BLaER1 treated with 17β-estradiol and CSF1 and Interleukin-3, amounts not matched to agents 10 nM and 100 nM (cell line): Measurements from ENCODE around the gene TMEM169.

Experiments used
- H3K27ac ChIP-seq, 11 experiments: shearing (Covaris generic); formaldehyde crosslinking; 2 replicates each; pipeline ENCODE4 v1.8.1; 2022
- H3K27me3 ChIP-seq, 11 experiments: shearing (Covaris generic); formaldehyde crosslinking; 2 replicates each; pipeline ENCODE4 v1.8.1; 2022
- H3K36me3 ChIP-seq, 11 experiments: shearing (Covaris generic); formaldehyde crosslinking; 2 replicates each; pipeline ENCODE4 v1.8.1; 2022
- H3K4me1 ChIP-seq, 10 experiments: shearing (Covaris generic); formaldehyde crosslinking; 2 replicates each; pipeline ENCODE4 v1.8.1; 2022
- H3K4me2 ChIP-seq, 11 experiments: shearing (Covaris generic); formaldehyde crosslinking; 2 replicates each; pipeline ENCODE4 v1.8.1; 2022
- H3K4me3 ChIP-seq, 10 experiments: shearing (Covaris generic); formaldehyde crosslinking; 2 replicates each; pipeline ENCODE4 v1.8.1; 2022
- H3K9ac ChIP-seq, 11 experiments: shearing (Covaris generic); formaldehyde crosslinking; 2 replicates each; pipeline ENCODE4 v1.8.1; 2022
- H3K9me3 ChIP-seq, 11 experiments: shearing (Covaris generic); formaldehyde crosslinking; replicated peaks in 1 of 11; 2 replicates each; pipeline ENCODE4 v1.8.1; 2022
- H4K20me1 ChIP-seq, 11 experiments: shearing (Covaris generic); formaldehyde crosslinking; 2 replicates each; pipeline ENCODE4 v1.8.1; 2022
- Cebpa-rat ChIP-seq, 11 experiments: shearing (Covaris generic); IDR thresholded peaks; 2 replicates each; pipeline ENCODE4 v1.8.1; 2022

TMEM169 gene

DNA sequence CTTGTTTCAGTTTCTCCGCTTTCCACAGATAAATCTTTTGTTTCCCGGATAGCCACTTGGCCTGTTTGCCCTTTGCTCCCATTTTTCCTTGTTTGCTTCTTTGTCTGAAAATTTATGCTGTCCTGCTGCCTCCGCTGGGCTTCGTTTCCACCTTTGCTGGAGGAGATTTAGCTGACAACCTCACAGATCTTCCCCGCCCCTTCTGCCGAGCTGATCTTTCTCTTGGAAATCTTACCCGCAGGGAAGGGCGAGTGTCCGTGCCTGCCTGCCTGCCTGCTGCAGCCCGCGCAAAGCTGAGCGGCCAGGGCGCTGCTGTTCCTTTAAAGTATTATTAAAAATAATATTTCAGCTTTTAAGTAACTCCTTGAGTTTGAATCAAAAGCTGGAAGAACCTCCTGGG is 26.0 kb downstream of the TMEM169 start:
- H3K4me2 ChIP-seq = peak overlapping the region in 1 of 11 experiments; percentile 67; a peak in 1 of 22 replicates
- H3K9ac ChIP-seq = no peak overlapping the region
- no peak for TF ChIP-seq Cebpa-rat (IDR thresholded peaks at IDR 0.05)
- H3K4me3 ChIP-seq = no peak overlapping the region
- peaks cover 23 to 26% (median 24%) of the 10 kb centered on the region in 11 experiments for H3K36me3 ChIP-seq
- no peak overlapping the region; a peak in 1 of 22 replicates for H3K27ac ChIP-seq
- H3K9me3 ChIP-seq = no peaks in the 10 kb centered on the region
- peaks cover 10 to 26% (median 24%) of the 10 kb centered on the region in 11 experiments; a peak in 19 of 22 replicates for H4K20me1 ChIP-seq
- H3K27me3 ChIP-seq = no peaks in the 10 kb centered on the region
- H3K4me1 ChIP-seq = peaks cover 25 to 32% (median 30%) of the 10 kb centered on the region in 10 experiments

DNA sequence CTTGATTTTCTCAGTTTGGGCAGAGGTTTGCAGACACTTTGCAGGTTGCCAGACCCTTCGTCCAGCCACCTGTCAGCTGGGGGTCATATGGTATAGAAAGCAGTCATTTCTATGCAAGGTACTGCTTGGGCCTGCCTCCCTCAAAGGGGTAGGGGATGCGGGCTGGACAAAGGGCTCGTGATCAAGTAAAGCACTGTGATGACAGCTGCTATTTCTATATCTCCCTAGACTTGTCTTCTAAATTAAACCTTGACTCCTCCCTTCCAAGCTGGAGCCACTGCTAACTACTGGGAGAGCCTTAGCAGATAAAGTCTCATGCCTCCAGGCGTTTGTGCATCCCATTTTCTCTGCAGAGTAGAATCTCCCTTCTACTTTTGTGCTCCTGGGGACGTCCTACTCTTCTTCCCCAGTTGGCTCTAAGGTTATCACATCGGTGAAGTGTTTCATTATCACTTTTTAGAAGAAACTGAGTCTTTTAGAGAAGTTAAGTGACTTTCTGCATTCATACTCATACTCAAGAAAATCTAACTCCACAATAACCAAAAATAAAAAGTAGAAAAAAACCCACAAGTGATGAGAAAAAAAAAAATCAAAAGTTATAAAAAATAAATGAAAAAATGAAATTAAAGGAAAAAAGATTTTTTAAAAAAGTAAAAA is 26.7 kb downstream of the TMEM169 start:
- Histone ChIP-seq H3K4me2 (peak overlapping the region; percentile 55 to 89 (median 67)), H3K27ac (peak overlapping the region; percentile 65 to 99 (median 99); a peak in 21 of 22 replicates), H3K4me1 (peaks cover 31 to 39% (median 36%) of the 10 kb centered on the region in 10 experiments), H3K9me3 (no peaks in the 10 kb centered on the region), H3K4me3 (peak overlapping the region in 9 of 10 experiments; percentile 17 to 93 (median 72); a peak in 18 of 20 replicates), H3K27me3 (no peaks in the 10 kb centered on the region), H3K9ac (peak overlapping the region; percentile 83 to 100 (median 98)), H3K36me3 (peaks cover 29 to 33% (median 31%) of the 10 kb centered on the region in 11 experiments), H4K20me1 (peaks cover 13 to 33% (median 30%) of the 10 kb centered on the region in 11 experiments; a peak in 19 of 22 replicates)
- TF ChIP-seq Cebpa-rat (IDR thresholded peaks at IDR 0.05) = no peak

DNA sequence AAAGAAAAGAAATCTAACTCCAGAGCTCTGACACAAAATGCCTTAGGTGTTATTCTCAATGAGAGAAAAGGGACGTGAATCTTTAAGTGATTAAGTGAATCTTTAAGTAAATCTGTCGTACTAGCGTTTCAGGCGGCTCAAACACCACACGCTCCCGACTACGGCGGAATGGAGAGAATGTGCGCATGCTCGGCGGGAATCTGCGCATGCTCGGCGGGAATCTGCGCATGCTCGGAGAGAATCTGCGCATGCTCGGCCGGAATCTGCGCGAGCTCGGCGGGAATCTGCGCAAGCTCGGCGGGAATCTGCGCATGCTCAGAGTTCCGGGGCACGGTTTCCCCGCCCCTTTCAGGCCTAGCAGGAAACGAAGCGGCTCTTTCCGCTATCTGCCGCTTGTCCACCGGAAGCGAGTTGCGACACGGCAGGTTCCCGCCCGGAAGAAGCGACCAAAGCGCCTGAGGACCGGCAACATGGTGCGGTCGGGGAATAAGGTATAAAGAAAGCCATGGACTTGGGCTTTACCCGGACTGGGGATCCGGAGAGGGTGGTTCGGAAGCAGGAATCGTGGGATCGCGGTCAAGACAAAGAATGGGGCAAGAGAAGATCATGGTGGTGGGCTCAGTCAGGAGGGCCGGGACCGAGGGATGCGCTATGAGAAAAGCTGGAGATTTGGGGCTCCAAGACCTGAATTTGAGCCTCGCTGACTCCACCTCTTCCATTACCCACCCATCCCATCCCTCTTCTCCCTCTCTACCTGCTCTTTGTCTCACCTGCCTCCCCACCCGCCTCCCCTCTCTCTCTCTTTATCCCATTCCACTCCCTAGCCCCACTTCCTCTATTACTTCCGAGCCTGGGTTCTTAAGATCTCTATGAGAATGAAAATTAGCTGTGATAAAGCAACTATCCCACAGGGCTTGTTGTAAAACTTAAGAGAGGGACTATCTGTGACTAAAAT is 27.5 kb downstream of the TMEM169 start, which contains the start of gene XRCC5:
TSS of gene XRCC5 (plus strand) at position 382 of the 955 bp plus-strand sequence. CDS start at position 471, 89 bp downstream.
- H3K27me3 ChIP-seq = no peaks in the 10 kb centered on the region
- H3K4me1 ChIP-seq = peaks cover 39 to 47% (median 44%) of the 10 kb centered on the region in 10 experiments
- peak within 1 kb of the TSS; percentile 72 to 93 (median 85) for H3K4me3 ChIP-seq
- TF ChIP-seq Cebpa-rat (IDR thresholded peaks at IDR 0.05) = peak; percentile 67 to 97 (median 89); a peak in 21 of 22 replicates
- peak within 1 kb of the TSS; percentile 92 to 100 (median 98) for H3K9ac ChIP-seq
- H4K20me1 ChIP-seq = peaks cover 13 to 41% (median 37%) of the 10 kb centered on the region in 11 experiments; a peak in 19 of 22 replicates
- no peaks in the 10 kb centered on the region for H3K9me3 ChIP-seq
- H3K36me3 ChIP-seq = peaks cover 37 to 41% (median 39%) of the 10 kb centered on the region in 11 experiments
- H3K4me2 ChIP-seq = peak within 1 kb of the TSS; percentile 70 to 99 (median 84)
- peak within 1 kb of the TSS; percentile 87 to 99 (median 99) for H3K27ac ChIP-seq

DNA sequence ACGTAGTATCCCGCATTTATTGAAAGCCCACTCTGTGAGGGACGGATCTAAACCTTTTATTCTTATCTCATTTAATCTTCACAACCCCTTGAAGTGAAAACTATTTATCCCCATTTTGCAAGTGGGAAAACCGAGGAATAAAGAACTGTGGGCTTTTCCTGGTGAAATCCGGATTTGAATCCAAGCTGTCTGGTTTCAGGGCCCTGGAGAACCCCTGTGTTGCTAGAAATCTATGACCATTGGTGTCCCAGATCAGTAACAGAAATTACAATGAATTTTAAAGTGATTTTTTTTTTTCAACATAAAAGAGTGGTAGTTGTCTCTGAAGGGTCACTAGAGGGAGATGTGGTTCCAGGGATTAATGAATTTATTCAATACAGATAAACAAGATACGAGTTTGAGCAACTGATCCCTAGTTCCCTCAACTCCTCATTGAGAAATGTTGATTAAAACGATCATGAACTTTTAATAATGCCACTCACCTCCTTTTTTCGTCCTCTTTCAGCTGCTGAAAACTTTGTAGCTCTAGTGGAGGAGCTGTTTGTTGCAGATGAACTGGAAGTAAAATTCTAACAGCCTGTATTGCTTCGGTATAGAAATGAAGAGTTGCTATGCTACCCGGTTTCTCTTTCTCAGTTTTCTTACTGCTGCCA is 28.4 kb downstream of the TMEM169 start:
- Histone ChIP-seq H3K27me3 (no peaks in the 10 kb centered on the region), H3K27ac (peak overlapping the region; percentile 87 to 99 (median 99)), H3K4me2 (peak overlapping the region; percentile 70 to 99 (median 84)), H4K20me1 (peaks cover 13 to 45% (median 39%) of the 10 kb centered on the region in 11 experiments; a peak in 19 of 22 replicates), H3K9me3 (no peaks in the 10 kb centered on the region), H3K9ac (peak overlapping the region; percentile 92 to 100 (median 98)), H3K36me3 (peaks cover 41 to 44% (median 42%) of the 10 kb centered on the region in 11 experiments), H3K4me1 (peaks cover 43 to 52% (median 48%) of the 10 kb centered on the region in 10 experiments), H3K4me3 (peak overlapping the region; percentile 72 to 93 (median 85))
- TF ChIP-seq Cebpa-rat (IDR thresholded peaks at IDR 0.05) = no peak

DNA sequence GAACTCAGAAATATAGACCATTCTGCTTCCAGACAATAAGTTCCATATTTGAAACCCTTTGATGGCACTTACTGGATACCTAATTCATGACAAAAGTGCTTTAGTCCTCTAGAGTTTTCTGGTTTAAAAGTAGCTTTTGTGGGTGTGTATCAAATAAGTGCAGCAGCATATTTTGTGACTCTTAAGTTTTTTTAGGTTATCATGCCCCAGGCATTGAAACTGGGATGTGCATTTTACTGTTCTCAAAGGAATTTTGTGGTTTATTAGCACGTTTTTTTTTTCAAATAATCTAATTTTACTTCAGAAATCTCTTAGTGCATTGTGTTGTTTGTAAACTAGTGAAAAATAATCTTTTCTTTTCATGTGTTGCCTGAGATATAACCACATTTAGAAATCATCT is 28.9 kb downstream of the TMEM169 start:
- Histone ChIP-seq H3K27me3 (no peaks in the 10 kb centered on the region), H3K27ac (peak overlapping the region; percentile 87 to 99 (median 99); a peak in 21 of 22 replicates), H3K9ac (peak overlapping the region; percentile 92 to 100 (median 98)), H3K4me2 (peak overlapping the region; percentile 70 to 99 (median 84)), H3K36me3 (peaks cover 41 to 49% (median 46%) of the 10 kb centered on the region in 11 experiments), H3K4me3 (peak overlapping the region; percentile 72 to 93 (median 85)), H4K20me1 (peaks cover 13 to 45% (median 39%) of the 10 kb centered on the region in 11 experiments; a peak in 19 of 22 replicates), H3K4me1 (peaks cover 47 to 56% (median 53%) of the 10 kb centered on the region in 10 experiments), H3K9me3 (no peaks in the 10 kb centered on the region)
- no peak for TF ChIP-seq Cebpa-rat (IDR thresholded peaks at IDR 0.05)

DNA sequence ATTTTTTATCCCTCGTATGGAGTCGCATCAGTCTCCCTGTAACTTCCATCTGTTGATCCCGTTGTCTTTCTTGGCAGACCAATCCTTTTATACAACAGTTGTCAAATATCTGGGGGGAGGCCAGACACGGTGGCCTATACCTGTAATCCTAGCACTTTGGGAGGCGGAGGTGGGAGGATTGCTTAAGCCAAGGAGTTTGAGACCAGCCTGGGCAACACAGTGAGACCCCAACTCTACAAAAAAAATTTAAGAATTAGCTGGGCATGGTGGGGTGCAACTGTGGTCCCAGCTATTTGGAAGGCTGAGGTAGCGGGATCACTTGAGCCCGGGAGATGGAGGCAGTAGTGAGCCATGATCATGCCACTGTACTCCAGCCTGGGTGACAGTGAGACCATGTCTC is 29.4 kb downstream of the TMEM169 start:
- no peaks in the 10 kb centered on the region for H3K27me3 ChIP-seq
- H3K36me3 ChIP-seq = peaks cover 44 to 54% (median 49%) of the 10 kb centered on the region in 11 experiments
- H3K9me3 ChIP-seq = no peaks in the 10 kb centered on the region
- H3K27ac ChIP-seq = peak overlapping the region in 10 of 11 experiments; percentile 20 to 99 (median 98); a peak in 17 of 22 replicates
- TF ChIP-seq Cebpa-rat (IDR thresholded peaks at IDR 0.05) = no peak
- peak overlapping the region; percentile 70 to 99 (median 84) for H3K4me2 ChIP-seq
- peaks cover 49 to 60% (median 58%) of the 10 kb centered on the region in 10 experiments for H3K4me1 ChIP-seq
- peak overlapping the region; percentile 92 to 100 (median 98); a peak in 21 of 22 replicates for H3K9ac ChIP-seq
- peak overlapping the region in 9 of 10 experiments; percentile 72 to 93 (median 86); a peak in 16 of 20 replicates for H3K4me3 ChIP-seq
- peaks cover 13 to 45% (median 39%) of the 10 kb centered on the region in 11 experiments; a peak in 19 of 22 replicates for H4K20me1 ChIP-seq

DNA sequence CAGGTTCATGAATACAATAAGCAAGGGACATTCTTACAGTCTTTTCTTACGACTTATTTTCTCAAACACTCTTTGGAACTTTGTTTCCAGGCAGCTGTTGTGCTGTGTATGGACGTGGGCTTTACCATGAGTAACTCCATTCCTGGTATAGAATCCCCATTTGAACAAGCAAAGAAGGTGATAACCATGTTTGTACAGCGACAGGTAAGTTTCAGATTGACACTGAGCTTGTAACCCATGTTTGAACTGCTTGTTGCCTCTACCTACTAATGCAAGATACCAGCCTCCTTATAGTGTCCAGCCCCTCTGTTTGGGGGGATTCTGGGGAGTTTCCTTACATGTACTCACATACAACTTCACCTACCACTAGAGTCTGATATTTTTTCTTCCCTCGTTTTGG is 31.2 kb downstream of the TMEM169 start:
- H4K20me1 ChIP-seq = peaks cover 13 to 60% (median 39%) of the 10 kb centered on the region in 11 experiments; a peak in 19 of 22 replicates
- peaks cover 65 to 78% (median 73%) of the 10 kb centered on the region in 10 experiments for H3K4me1 ChIP-seq
- no peak for TF ChIP-seq Cebpa-rat (IDR thresholded peaks at IDR 0.05)
- no peaks in the 10 kb centered on the region for H3K9me3 ChIP-seq
- H3K4me3 ChIP-seq = peak overlapping the region in 5 of 10 experiments; percentile 8 to 91 (median 22); a peak in 3 of 20 replicates
- H3K27ac ChIP-seq = peak overlapping the region in 10 of 11 experiments; percentile 23 to 99 (median 55); a peak in 17 of 22 replicates
- no peaks in the 10 kb centered on the region for H3K27me3 ChIP-seq
- H3K4me2 ChIP-seq = peak overlapping the region; percentile 70 to 99 (median 84)
- H3K36me3 ChIP-seq = peaks cover 62 to 73% (median 67%) of the 10 kb centered on the region in 11 experiments
- peak overlapping the region in 9 of 11 experiments; percentile 13 to 100 (median 44); a peak in 14 of 22 replicates for H3K9ac ChIP-seq
